Sigmoid colon (tissue), 4 donors: ENCODE data around the gene ABI3BP.

Experiments used
- EP300 ChIP-seq, 4 donors: sonication (generic); formaldehyde crosslinking; IDR thresholded peaks; one replicate each; pipeline ENCODE4 v1.6.1; 2017; ENCODE audit warnings: antibody characterized with exemption in 4 of 4
- POLR2A ChIP-seq, 2 donors: fragments of 450-650 bp; IDR thresholded peaks; one replicate each; pipeline ENCODE4 v1.6.1; 2016; ENCODE audit warnings: antibody characterized with exemption in 2 of 2, mild to moderate bottlenecking in 2 of 2, moderate library complexity in 2 of 2
- POLR2AphosphoS5 ChIP-seq, 4 donors: sonication (generic); formaldehyde crosslinking; IDR thresholded peaks; one replicate each; pipeline ENCODE4 v1.6.1; 2017; ENCODE audit warnings: antibody characterized with exemption in 4 of 4
- TF ChIP-seq, protein P1 (sequence below), 4 experiments: fragments of 450-650 bp in 3 of 4; fragments of 200-600 bp in 1 of 4; IDR thresholded peaks; one replicate each; pipeline ENCODE4 v1.5.1; 2016 to 2019; ENCODE audit warnings: antibody characterized with exemption in 4 of 4, mild to moderate bottlenecking in 3 of 4, moderate library complexity in 2 of 4

DNA sequence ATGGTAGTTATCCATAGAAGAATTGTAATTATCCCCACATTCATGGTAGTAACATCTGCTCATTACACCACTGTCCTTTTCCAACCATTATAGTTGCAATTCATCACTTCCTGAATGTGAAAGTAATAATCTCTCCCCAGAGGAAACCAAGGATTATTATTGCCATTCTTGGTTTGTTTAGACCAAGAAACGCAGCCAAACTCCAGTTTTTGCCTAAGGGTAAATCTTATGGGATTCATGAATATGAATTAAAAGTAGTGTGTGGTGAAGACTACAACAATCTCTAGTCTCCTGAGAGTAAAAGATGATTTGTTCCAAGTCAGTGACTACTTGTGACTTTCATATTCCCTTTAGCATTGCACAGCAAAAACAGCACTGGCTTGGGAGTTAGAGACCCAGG is 45.7 kb upstream of the ABI3BP start:
- TF ChIP-seq POLR2A (IDR thresholded peaks at IDR 0.05) (no peak), POLR2AphosphoS5 (IDR thresholded peaks at IDR 0.05) (no peak), EP300 (IDR thresholded peaks at IDR 0.05) (no peak)
- TF ChIP-seq, protein P1, sequence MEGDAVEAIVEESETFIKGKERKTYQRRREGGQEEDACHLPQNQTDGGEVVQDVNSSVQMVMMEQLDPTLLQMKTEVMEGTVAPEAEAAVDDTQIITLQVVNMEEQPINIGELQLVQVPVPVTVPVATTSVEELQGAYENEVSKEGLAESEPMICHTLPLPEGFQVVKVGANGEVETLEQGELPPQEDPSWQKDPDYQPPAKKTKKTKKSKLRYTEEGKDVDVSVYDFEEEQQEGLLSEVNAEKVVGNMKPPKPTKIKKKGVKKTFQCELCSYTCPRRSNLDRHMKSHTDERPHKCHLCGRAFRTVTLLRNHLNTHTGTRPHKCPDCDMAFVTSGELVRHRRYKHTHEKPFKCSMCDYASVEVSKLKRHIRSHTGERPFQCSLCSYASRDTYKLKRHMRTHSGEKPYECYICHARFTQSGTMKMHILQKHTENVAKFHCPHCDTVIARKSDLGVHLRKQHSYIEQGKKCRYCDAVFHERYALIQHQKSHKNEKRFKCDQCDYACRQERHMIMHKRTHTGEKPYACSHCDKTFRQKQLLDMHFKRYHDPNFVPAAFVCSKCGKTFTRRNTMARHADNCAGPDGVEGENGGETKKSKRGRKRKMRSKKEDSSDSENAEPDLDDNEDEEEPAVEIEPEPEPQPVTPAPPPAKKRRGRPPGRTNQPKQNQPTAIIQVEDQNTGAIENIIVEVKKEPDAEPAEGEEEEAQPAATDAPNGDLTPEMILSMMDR (IDR thresholded peaks at IDR 0.05) = no peak
